Panc1 (cell line): ENCODE results near the gene CHCHD6. TPM values are rescaled to one million over a fixed set of nuclear protein-coding genes. Genes with fewer than 3 reads are reported as not detected.
A peak's percentile ranks its signal among the peaks of the same experiment; 100 is the strongest.

Source experiments
- ATAC-seq: fragments of 200-7000 bp; cut with Tn5 transposase; 2 replicates; pipeline ENCODE4 v1.9.1; 2020; ENCODE audit warnings: mild to moderate bottlenecking, moderate library complexity
- BruUV-seq: library from RNA; stranded (reverse); fragments of 400-500 nt; replicated peaks from 2 replicates; lab custom pipeline; 2021; lab: Mats Ljungman, UMichigan
- CTCF ChIA-PET: fragments of 300-600 bp; sonication (Branson Sonifier 250); formaldehyde crosslinking; loops from one replicate; lab custom pipeline; 2022; ENCODE audit warnings: antibody characterized with exemption; lab: Charles Lee
- POLR2A ChIA-PET: fragments of 300-600 bp; sonication (Branson Sonifier 250); formaldehyde crosslinking; loops from one replicate; lab custom pipeline; 2022; ENCODE audit warnings: antibody characterized with exemption; lab: Charles Lee
- DNase-seq: peaks from one replicate; pipeline ENCODE4 v3.0.0-alpha.2; 2010; ENCODE audit warnings: low read depth, low spot score
- H3K27ac ChIP-seq: 2 replicates; pipeline ENCODE4 v1.5.1; 2011; ENCODE audit warnings: mild to moderate bottlenecking, low read length, inconsistent platforms
- H3K27me3 ChIP-seq: fragments of 200-500 bp; sonication (Bioruptor generic); 2 replicates; pipeline ENCODE4 v1.6.0; 2014; ENCODE audit warnings: low read length, inconsistent platforms; ENCODE audit not compliant: control insufficient read depth, insufficient read depth
- H3K36me3 ChIP-seq: fragments of 200-500 bp; sonication (Bioruptor generic); 2 replicates; pipeline ENCODE4 v1.5.1; 2014; ENCODE audit warnings: inconsistent platforms, mild to moderate bottlenecking, low read length, moderate library complexity; ENCODE audit not compliant: control insufficient read depth, insufficient read depth
- H3K4me1 ChIP-seq: 2 replicates; pipeline ENCODE4 v1.5.1; 2011; ENCODE audit warnings: inconsistent platforms, mild to moderate bottlenecking, low read length, moderate library complexity; ENCODE audit not compliant: control insufficient read depth, insufficient read depth
- H3K4me3 ChIP-seq, 2 experiments: 2 replicates each; pipeline ENCODE4 v1.5.1; 2011 to 2012; ENCODE audit warnings: low read depth in 2 of 2, low read length in 2 of 2, mild to moderate bottlenecking in 2 of 2, inconsistent platforms in 1 of 2, moderate library complexity in 1 of 2
- H3K9me3 ChIP-seq: fragments of 200-500 bp; sonication (Bioruptor generic); 2 replicates; pipeline ENCODE4 v1.5.1; 2014; ENCODE audit warnings: low read depth, mild to moderate bottlenecking, inconsistent platforms, low read length, moderate library complexity; ENCODE audit not compliant: control insufficient read depth, insufficient read depth
- CTCF ChIP-seq: fragments of 450-650 bp; IDR thresholded peaks from 2 replicates; pipeline ENCODE4 v1.5.1; 2017; ENCODE audit warnings: mild to moderate bottlenecking
- POLR2AphosphoS5 ChIP-seq: IDR thresholded peaks from 2 replicates; pipeline ENCODE4 v1.6.1; 2012; ENCODE audit warnings: mild to moderate bottlenecking, low read depth, low read length, moderate library complexity
- REST ChIP-seq, 2 experiments: IDR thresholded peaks; 2 replicates each; pipeline ENCODE4 v1.6.1; 2011 to 2012; ENCODE audit warnings: low read depth in 2 of 2, control low read depth in 1 of 2, low read length in 1 of 2, mild to moderate bottlenecking in 1 of 2, moderate library complexity in 1 of 2; ENCODE audit not compliant: insufficient read depth in 1 of 2
- SIN3A ChIP-seq: IDR thresholded peaks from 2 replicates; pipeline ENCODE4 v1.6.1; 2012; ENCODE audit warnings: low read depth, mild to moderate bottlenecking, low read length, moderate library complexity, borderline replicate concordance; ENCODE audit not compliant: insufficient read depth
- TCF7L2 ChIP-seq: IDR thresholded peaks from 2 replicates; pipeline ENCODE4 v1.6.1; 2011; ENCODE audit warnings: mild to moderate bottlenecking, low read depth, low read length, inconsistent platforms
- in situ Hi-C: cut with HindIII; loops from 2 replicates; pipeline ENCODE4 v1.10.0; 2016; ENCODE audit warnings: low sequenced_read_pairs, low pct_unique_long_range_greater_than_20kb
- intact Hi-C: fragments of 100-400 bp; cut with micrococcal nuclease; formaldehyde crosslinking; loops from one replicate; pipeline ENCODE4 v1.10.0; 2022; ENCODE audit not compliant: unreplicated experiment
- total RNA-seq: library from RNA; stranded (reverse); gene quantifications from one replicate; pipeline ENCODE4 v1.2.1, GENCODE V29; 2021; ENCODE audit not compliant: unreplicated experiment

The CHCHD6 gene
- total RNA-seq, 1 experiment from 2014 or later = 31.5 TPM

GRCh38 chr3:126749547-126749875 is 45.5 kb downstream of the CHCHD6 start:
- peaks cover 20% of the 10 kb centered on the region for H3K4me1 ChIP-seq
- no peaks in the 10 kb centered on the region for H3K9me3 ChIP-seq
- ATAC-seq = no peak
- no peaks in the 10 kb centered on the region for H3K27me3 ChIP-seq
- no peak for DNase-seq
- in situ Hi-C loops = no loop called here
- H3K27ac ChIP-seq = no peak overlapping the region
- TF ChIP-seq SIN3A = no peak
- TF ChIP-seq CTCF = no peak
- TF ChIP-seq REST (IDR thresholded peaks at IDR 0.05; ENCODE audit: insufficient read depth in 1 of 2, low read depth in 2 of 2, low read length in 1 of 2) = no peak
- TF ChIP-seq TCF7L2 = no peak
- no peak for TF ChIP-seq POLR2AphosphoS5
- BruUV-seq = no TSS peak
- ChIA-PET CTCF (no interaction called here), POLR2A (no interaction called here)
- no peaks in the 10 kb centered on the region for H3K36me3 ChIP-seq
- H3K4me3 ChIP-seq = no peak overlapping the region
- intact Hi-C loops = no loop called here

GRCh38 chr3:126749931-126750755 is 46.1 kb downstream of the CHCHD6 start:
- intact Hi-C loops (loop anchor here (5.0 to 10.0 kb wide), 3 partner anchors 105 to 795 kb away; partner anchors contain the start of gene PLXNA1), in situ Hi-C loops (no loop called here)
- Histone ChIP-seq H3K9me3 (no peaks in the 10 kb centered on the region), H3K27ac (peak overlapping the region; percentile 27; the same call in 1 of the 2 replicates), H3K4me1 (peaks cover 20% of the 10 kb centered on the region), H3K4me3 (no peak overlapping the region), H3K36me3 (no peaks in the 10 kb centered on the region), H3K27me3 (no peaks in the 10 kb centered on the region)
- POLR2A ChIA-PET = interaction anchor here (0.5 to 0.6 kb wide), 2 partner anchors 106 to 184 kb away, joined by 3 to 11 read pairs; no protein-coding TSS in a partner anchor
- no peak for DNase-seq
- ATAC-seq = no peak
- BruUV-seq = no TSS peak
- TF ChIP-seq CTCF = no peak
- TF ChIP-seq REST (IDR thresholded peaks at IDR 0.05; ENCODE audit: insufficient read depth in 1 of 2, low read depth in 2 of 2, low read length in 1 of 2) = no peak
- no peak for TF ChIP-seq SIN3A
- no peak for TF ChIP-seq POLR2AphosphoS5
- no peak for TF ChIP-seq TCF7L2
- CTCF ChIA-PET = no interaction called here
